ENCODE measurements around the gene CTSE. TPM values are rescaled to one million over a fixed set of nuclear protein-coding genes. Genes with fewer than 3 reads are reported as not detected.

Gene CTSE
- total and polyA plus RNA-seq, 2 experiments from 2014 or later, result not detected

DNA sequence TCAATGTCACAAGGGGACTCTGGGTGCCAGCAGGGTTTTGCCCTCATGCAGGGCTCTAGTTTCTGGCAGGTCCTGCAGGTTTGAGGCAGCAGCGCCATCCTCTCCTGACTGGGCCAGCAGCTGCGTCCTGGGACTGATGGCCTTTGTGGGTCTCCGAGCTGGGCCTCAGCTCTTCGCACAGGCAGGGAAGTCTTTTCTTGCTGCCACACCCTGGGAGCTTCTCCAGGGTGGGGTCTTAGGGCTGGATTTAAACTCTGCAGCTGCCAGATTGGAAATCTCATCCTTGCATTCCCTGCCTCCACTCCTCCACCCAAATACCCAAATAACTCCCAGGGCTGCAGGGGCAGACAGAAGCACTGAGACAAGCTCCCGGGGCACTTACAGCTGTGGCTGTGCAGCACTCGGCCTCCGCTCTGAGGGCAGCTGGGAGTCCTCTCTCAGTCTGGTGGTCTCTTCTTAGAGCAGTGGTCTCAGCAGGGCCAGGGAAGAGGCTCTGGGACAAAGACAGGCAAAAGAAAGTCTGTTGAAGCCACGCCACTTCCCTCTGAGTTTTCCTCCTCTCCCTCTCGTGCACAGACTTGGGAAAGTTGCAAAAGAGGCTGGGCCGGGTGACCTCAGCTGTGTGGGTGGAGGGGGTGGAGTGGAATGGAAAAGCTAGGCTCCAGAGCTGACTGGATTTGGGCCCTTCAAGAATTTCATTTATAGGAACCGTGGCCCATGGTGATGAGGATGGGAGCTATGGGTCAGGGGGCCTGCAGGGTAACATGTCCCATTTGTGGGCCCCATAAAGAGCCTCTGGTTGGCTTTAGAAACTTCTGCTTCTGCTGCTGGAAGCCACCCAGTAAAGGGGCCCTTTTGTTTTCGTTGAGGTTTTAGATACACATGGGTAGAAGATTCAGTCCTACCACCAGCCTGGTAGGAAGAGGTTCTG lies 20.6 kb downstream of the CTSE start, which contains the start of gene RAB7B:
Gene RAB7B, minus strand, starts transcription at position 525 of the 931 bp plus-strand sequence. CDS start 9,260 bp downstream, outside the sequence.
- Histone ChIP-seq H2AFZ (peak within 1 kb of the TSS; percentile 18; the same call in 1 of the 2 replicates), H3K4me3 (no peak within 1 kb of the TSS)
- DNase-seq (ENCODE audit: low spot score), result no peak

More for the DNA sequence above, 20.6 kb downstream of the CTSE start, which contains the start of gene RAB7B:
- Mint-ChIP-seq H3K27ac (no peak within 1 kb of the TSS; the same call in 1 of the 2 replicates), H3K4me1 (peaks cover 9% of the 10 kb centered on the region), H3K27me3 (ENCODE audit: insufficient read depth, low read depth, poor library complexity) (peaks cover 30% of the 10 kb centered on the region), H3K9me3 (no peaks in the 10 kb centered on the region), H3K36me3 (ENCODE audit: low read depth) (no peaks in the 10 kb centered on the region), H3K4me3 (no peak within 1 kb of the TSS)
- no peaks in the 10 kb centered on the region for H3F3A ChIP-seq (replicated peaks; ENCODE audit: low read depth)
- H3K4me2 ChIP-seq, result no peak within 1 kb of the TSS
- no peak within 1 kb of the TSS for H3K27ac ChIP-seq (ENCODE audit: low read depth)
- 0 out of 2 replicates have a peak, but pooled peaks cover 7% of the 10 kb centered on the region for H3K27me3 ChIP-seq (ENCODE audit: insufficient read depth)
- peaks cover 5% of the 10 kb centered on the region; the same call in 1 of the 2 replicates for H3K4me1 ChIP-seq (ENCODE audit: insufficient read depth)
- no peaks in the 10 kb centered on the region for H3K36me3 ChIP-seq (ENCODE audit: insufficient read depth)
- no peak for ATAC-seq
- H3K9me2 ChIP-seq (ENCODE audit: insufficient read depth), result no peaks in the 10 kb centered on the region
- H3K79me2 ChIP-seq (replicated peaks; ENCODE audit: insufficient read depth), result no peaks in the 10 kb centered on the region
- no peak for TF ChIP-seq NANOG (IDR thresholded peaks at IDR 0.05; ENCODE audit: borderline replicate concordance)
- TF ChIP-seq, protein P1, sequence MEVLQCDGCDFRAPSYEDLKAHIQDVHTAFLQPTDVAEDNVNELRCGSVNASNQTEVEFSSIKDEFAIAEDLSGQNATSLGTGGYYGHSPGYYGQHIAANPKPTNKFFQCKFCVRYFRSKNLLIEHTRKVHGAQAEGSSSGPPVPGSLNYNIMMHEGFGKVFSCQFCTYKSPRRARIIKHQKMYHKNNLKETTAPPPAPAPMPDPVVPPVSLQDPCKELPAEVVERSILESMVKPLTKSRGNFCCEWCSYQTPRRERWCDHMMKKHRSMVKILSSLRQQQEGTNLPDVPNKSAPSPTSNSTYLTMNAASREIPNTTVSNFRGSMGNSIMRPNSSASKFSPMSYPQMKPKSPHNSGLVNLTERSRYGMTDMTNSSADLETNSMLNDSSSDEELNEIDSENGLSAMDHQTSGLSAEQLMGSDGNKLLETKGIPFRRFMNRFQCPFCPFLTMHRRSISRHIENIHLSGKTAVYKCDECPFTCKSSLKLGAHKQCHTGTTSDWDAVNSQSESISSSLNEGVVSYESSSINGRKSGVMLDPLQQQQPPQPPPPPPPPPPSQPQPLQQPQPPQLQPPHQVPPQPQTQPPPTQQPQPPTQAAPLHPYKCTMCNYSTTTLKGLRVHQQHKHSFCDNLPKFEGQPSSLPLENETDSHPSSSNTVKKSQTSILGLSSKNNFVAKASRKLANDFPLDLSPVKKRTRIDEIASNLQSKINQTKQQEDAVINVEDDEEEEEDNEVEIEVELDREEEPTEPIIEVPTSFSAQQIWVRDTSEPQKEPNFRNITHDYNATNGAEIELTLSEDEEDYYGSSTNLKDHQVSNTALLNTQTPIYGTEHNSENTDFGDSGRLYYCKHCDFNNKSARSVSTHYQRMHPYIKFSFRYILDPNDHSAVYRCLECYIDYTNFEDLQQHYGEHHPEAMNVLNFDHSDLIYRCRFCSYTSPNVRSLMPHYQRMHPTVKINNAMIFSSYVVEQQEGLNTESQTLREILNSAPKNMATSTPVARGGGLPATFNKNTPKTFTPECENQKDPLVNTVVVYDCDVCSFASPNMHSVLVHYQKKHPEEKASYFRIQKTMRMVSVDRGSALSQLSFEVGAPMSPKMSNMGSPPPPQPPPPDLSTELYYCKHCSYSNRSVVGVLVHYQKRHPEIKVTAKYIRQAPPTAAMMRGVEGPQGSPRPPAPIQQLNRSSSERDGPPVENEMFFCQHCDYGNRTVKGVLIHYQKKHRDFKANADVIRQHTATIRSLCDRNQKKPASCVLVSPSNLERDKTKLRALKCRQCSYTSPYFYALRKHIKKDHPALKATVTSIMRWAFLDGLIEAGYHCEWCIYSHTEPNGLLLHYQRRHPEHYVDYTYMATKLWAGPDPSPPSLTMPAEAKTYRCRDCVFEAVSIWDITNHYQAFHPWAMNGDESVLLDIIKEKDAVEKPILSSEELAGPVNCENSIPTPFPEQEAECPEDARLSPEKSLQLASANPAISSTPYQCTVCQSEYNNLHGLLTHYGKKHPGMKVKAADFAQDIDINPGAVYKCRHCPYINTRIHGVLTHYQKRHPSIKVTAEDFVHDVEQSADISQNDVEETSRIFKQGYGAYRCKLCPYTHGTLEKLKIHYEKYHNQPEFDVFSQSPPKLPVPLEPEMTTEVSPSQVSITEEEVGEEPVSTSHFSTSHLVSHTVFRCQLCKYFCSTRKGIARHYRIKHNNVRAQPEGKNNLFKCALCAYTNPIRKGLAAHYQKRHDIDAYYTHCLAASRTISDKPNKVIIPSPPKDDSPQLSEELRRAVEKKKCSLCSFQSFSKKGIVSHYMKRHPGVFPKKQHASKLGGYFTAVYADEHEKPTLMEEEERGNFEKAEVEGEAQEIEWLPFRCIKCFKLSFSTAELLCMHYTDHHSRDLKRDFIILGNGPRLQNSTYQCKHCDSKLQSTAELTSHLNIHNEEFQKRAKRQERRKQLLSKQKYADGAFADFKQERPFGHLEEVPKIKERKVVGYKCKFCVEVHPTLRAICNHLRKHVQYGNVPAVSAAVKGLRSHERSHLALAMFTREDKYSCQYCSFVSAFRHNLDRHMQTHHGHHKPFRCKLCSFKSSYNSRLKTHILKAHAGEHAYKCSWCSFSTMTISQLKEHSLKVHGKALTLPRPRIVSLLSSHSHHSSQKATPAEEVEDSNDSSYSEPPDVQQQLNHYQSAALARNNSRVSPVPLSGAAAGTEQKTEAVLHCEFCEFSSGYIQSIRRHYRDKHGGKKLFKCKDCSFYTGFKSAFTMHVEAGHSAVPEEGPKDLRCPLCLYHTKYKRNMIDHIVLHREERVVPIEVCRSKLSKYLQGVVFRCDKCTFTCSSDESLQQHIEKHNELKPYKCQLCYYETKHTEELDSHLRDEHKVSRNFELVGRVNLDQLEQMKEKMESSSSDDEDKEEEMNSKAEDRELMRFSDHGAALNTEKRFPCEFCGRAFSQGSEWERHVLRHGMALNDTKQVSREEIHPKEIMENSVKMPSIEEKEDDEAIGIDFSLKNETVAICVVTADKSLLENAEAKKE (CRISPR knock-in tag; IDR thresholded peaks at IDR 0.05), result no peak
- H4K20me1 ChIP-seq (replicated peaks; ENCODE audit: insufficient read depth), result no peaks in the 10 kb centered on the region
